HCT116 (cell line): ENCODE results near the gene GPBAR1.

Experiments used
- CTCF ChIP-seq, 3 experiments: fragments of 200-600 bp in 1 of 3; sonication (generic) in 1 of 3; IDR thresholded peaks in 2 of 3; conservative IDR thresholded peaks in 1 of 3; 2 replicates each; pipeline ENCODE4 v1.5.1; 2012 to 2017; ENCODE audit warnings: low read depth in 2 of 3, low read length in 2 of 3, antibody characterized with exemption in 1 of 3, borderline replicate concordance in 1 of 3, control low read depth in 1 of 3, mild to moderate bottlenecking in 1 of 3, mixed read lengths in 1 of 3, mixed run types in 1 of 3, moderate library complexity in 1 of 3; ENCODE audit not compliant: insufficient read depth in 1 of 3
- EZH2 ChIP-seq: fragments of 200-600 bp; sonication (generic); IDR thresholded peaks from 2 replicates; pipeline ENCODE4 v1.6.1; 2017; ENCODE audit warnings: antibody characterized with exemption, mixed run types
- FOSL1 ChIP-seq: IDR thresholded peaks from 2 replicates; pipeline ENCODE4 v1.6.1; 2012; ENCODE audit warnings: low read depth
- POLR2AphosphoS5 ChIP-seq: IDR thresholded peaks from 2 replicates; pipeline ENCODE4 v1.6.1; 2011; ENCODE audit warnings: mild to moderate bottlenecking, low read depth, low read length, moderate library complexity
- ZNF274 ChIP-seq: fragments of 200-500 bp; sonication (Bioruptor generic); IDR thresholded peaks from 2 replicates; pipeline ENCODE4 v1.6.1; 2014; ENCODE audit warnings: mild to moderate bottlenecking, low read depth, low read length, inconsistent platforms

GRCh38 chr2:218295029-218295428 is 34.2 kb downstream of the GPBAR1 start:
- TF ChIP-seq FOSL1 (no peak), CTCF (IDR thresholded peaks at IDR 0.05 in 2 of 3, conservative IDR thresholded peaks at IDR 0.05 in 1 of 3; ENCODE audit: borderline replicate concordance in 1 of 3, insufficient read depth in 1 of 3, low read depth in 2 of 3, low read length in 2 of 3) (no peak), POLR2AphosphoS5 (no peak), ZNF274 (no peak), EZH2 (no peak)
